Activated CD8-positive, alpha-beta memory T cell treated with anti-CD3 and anti-CD28 coated beads, Interleukin-2, amount 50 U/mL, for 1 hour (primary cell): ENCODE data around the gene CTNNA2.

Source experiments
- DNase-seq: peaks from one replicate; pipeline ENCODE4 v3.0.0-alpha.2; 2020; ENCODE audit errors: extremely low read depth

CTNNA2 gene

GRCh38 chr2:80476535-80477117, 963.8 kb downstream of the CTNNA2 start:
- DNase-seq: no peak

- no peak for DNase-seq
These were observed 969.4 kb downstream of the CTNNA2 start for GRCh38 chr2:80482276-80482675.

GRCh38 chr2:80489717-80490116, 976.9 kb downstream of the CTNNA2 start:
- no peak for DNase-seq

- DNase-seq: no peak
These were observed 978.1 kb downstream of the CTNNA2 start for GRCh38 chr2:80490964-80491363.

GRCh38 chr2:80496346-80496745, 983.5 kb downstream of the CTNNA2 start:
- DNase-seq: no peak

- DNase-seq: no peak
These were observed 983.9 kb downstream of the CTNNA2 start for GRCh38 chr2:80496775-80497174.

GRCh38 chr2:80499095-80499494, 986.2 kb downstream of the CTNNA2 start:
- no peak for DNase-seq

GRCh38 chr2:80501874-80502624, 989.2 kb downstream of the CTNNA2 start:
- DNase-seq: no peak

- DNase-seq: no peak
These were observed 993.7 kb downstream of the CTNNA2 start for GRCh38 chr2:80506563-80506962.

- DNase-seq: no peak
These were observed 997.9 kb downstream of the CTNNA2 start for GRCh38 chr2:80510716-80511115.

GRCh38 chr2:80515964-80516363, 1003.1 kb downstream of the CTNNA2 start:
- no peak for DNase-seq

GRCh38 chr2:80517316-80517715, 1004.5 kb downstream of the CTNNA2 start:
- no peak for DNase-seq

- no peak for DNase-seq
These were observed 1006.3 kb downstream of the CTNNA2 start for GRCh38 chr2:80519121-80519643.

- no peak for DNase-seq
These were observed 1006.9 kb downstream of the CTNNA2 start for GRCh38 chr2:80519699-80520291.

- no peak for DNase-seq
These were observed 1012.3 kb downstream of the CTNNA2 start for GRCh38 chr2:80525152-80525551.

GRCh38 chr2:80527119-80527518, 1014.3 kb downstream of the CTNNA2 start:
- DNase-seq: no peak

GRCh38 chr2:80529466-80530165, 1016.8 kb downstream of the CTNNA2 start:
- DNase-seq: no peak

- DNase-seq: no peak
These were observed 1017.7 kb downstream of the CTNNA2 start for GRCh38 chr2:80530442-80531064.

GRCh38 chr2:80531319-80531718, 1018.5 kb downstream of the CTNNA2 start:
- no peak for DNase-seq

GRCh38 chr2:80545420-80546210, 1032.8 kb downstream of the CTNNA2 start:
- no peak for DNase-seq

GRCh38 chr2:80546766-80547165, 1033.9 kb downstream of the CTNNA2 start:
- DNase-seq: no peak
